Neuron (in vitro differentiated cells): ENCODE data around the gene CFAP74.

Source experiments
- H2AFZ ChIP-seq: one replicate; pipeline ENCODE4 v1.6.1; 2013; ENCODE audit warnings: low read depth, mild to moderate bottlenecking, inconsistent platforms, low read length, moderate library complexity
- H3K27me3 ChIP-seq: one replicate; pipeline ENCODE4 v1.6.1; 2013; ENCODE audit warnings: low read length; ENCODE audit not compliant: insufficient read depth
- H3K36me3 ChIP-seq: one replicate; pipeline ENCODE4 v1.6.1; 2013; ENCODE audit warnings: low read length; ENCODE audit not compliant: insufficient read depth
- H3K4me1 ChIP-seq: one replicate; pipeline ENCODE4 v1.6.1; 2013; ENCODE audit warnings: low read length; ENCODE audit not compliant: insufficient read depth
- H3K4me3 ChIP-seq: 2 replicates; pipeline ENCODE4 v1.5.1; 2013; ENCODE audit warnings: mild to moderate bottlenecking, low read length, moderate library complexity
- H3K9me3 ChIP-seq: one replicate; pipeline ENCODE4 v1.6.1; 2013; ENCODE audit warnings: low read length

CFAP74 gene

GRCh38 chr1:2046174-2046917 lies 42.8 kb upstream of the CFAP74 start:
- Histone ChIP-seq H3K36me3 (no peaks in the 10 kb centered on the region), H3K4me3 (no peak overlapping the region), H3K9me3 (no peaks in the 10 kb centered on the region), H2AFZ (no peak overlapping the region), H3K27me3 (peaks cover 82% of the 10 kb centered on the region), H3K4me1 (no peaks in the 10 kb centered on the region)

GRCh38 chr1:2045468-2046173 lies 42.0 kb upstream of the CFAP74 start:
- peaks cover 82% of the 10 kb centered on the region for H3K27me3 ChIP-seq
- H3K4me1 ChIP-seq = no peaks in the 10 kb centered on the region
- H2AFZ ChIP-seq = no peak overlapping the region
- no peaks in the 10 kb centered on the region for H3K9me3 ChIP-seq
- H3K4me3 ChIP-seq = no peak overlapping the region
- H3K36me3 ChIP-seq = no peaks in the 10 kb centered on the region

- no peak overlapping the region for H2AFZ ChIP-seq
- H3K9me3 ChIP-seq = no peaks in the 10 kb centered on the region
- H3K4me1 ChIP-seq = no peaks in the 10 kb centered on the region
- H3K4me3 ChIP-seq = no peak overlapping the region
- no peaks in the 10 kb centered on the region for H3K36me3 ChIP-seq
- H3K27me3 ChIP-seq = peaks cover 80% of the 10 kb centered on the region
These were observed 41.1 kb upstream of the CFAP74 start for GRCh38 chr1:2044510-2045319.

GRCh38 chr1:2043886-2044285 lies 40.3 kb upstream of the CFAP74 start:
- no peak overlapping the region for H2AFZ ChIP-seq
- peaks cover 79% of the 10 kb centered on the region for H3K27me3 ChIP-seq
- no peaks in the 10 kb centered on the region for H3K4me1 ChIP-seq
- no peaks in the 10 kb centered on the region for H3K36me3 ChIP-seq
- H3K9me3 ChIP-seq = no peaks in the 10 kb centered on the region
- no peak overlapping the region for H3K4me3 ChIP-seq

GRCh38 chr1:2042830-2043773 lies 39.5 kb upstream of the CFAP74 start:
- no peak overlapping the region for H3K4me3 ChIP-seq
- no peaks in the 10 kb centered on the region for H3K36me3 ChIP-seq
- H3K4me1 ChIP-seq = no peaks in the 10 kb centered on the region
- no peak overlapping the region for H2AFZ ChIP-seq
- H3K9me3 ChIP-seq = no peaks in the 10 kb centered on the region
- peaks cover 81% of the 10 kb centered on the region for H3K27me3 ChIP-seq

GRCh38 chr1:2041887-2042286 lies 38.3 kb upstream of the CFAP74 start:
- Histone ChIP-seq H2AFZ (no peak overlapping the region), H3K4me3 (no peak overlapping the region), H3K27me3 (peaks cover 80% of the 10 kb centered on the region)

GRCh38 chr1:2041305-2041704 lies 37.7 kb upstream of the CFAP74 start:
- H3K36me3 ChIP-seq = no peaks in the 10 kb centered on the region

More at GRCh38 chr1:2041887-2042286, 38.3 kb upstream of the CFAP74 start:
- Histone ChIP-seq H3K9me3 (no peaks in the 10 kb centered on the region), H3K4me1 (no peaks in the 10 kb centered on the region), H3K36me3 (no peaks in the 10 kb centered on the region)

GRCh38 chr1:2039251-2039650 lies 35.7 kb upstream of the CFAP74 start:
- Histone ChIP-seq H3K27me3 (peaks cover 63% of the 10 kb centered on the region), H3K4me3 (no peak overlapping the region), H2AFZ (no peak overlapping the region), H3K9me3 (no peaks in the 10 kb centered on the region), H3K36me3 (no peaks in the 10 kb centered on the region), H3K4me1 (no peaks in the 10 kb centered on the region)

More at GRCh38 chr1:2041305-2041704, 37.7 kb upstream of the CFAP74 start:
- Histone ChIP-seq H2AFZ (no peak overlapping the region), H3K27me3 (peaks cover 75% of the 10 kb centered on the region), H3K9me3 (no peaks in the 10 kb centered on the region), H3K4me1 (no peaks in the 10 kb centered on the region), H3K4me3 (no peak overlapping the region)

GRCh38 chr1:2038229-2038628 lies 34.6 kb upstream of the CFAP74 start:
- H2AFZ ChIP-seq = no peak overlapping the region
- H3K4me3 ChIP-seq = no peak overlapping the region
- peaks cover 58% of the 10 kb centered on the region for H3K27me3 ChIP-seq
- H3K36me3 ChIP-seq = no peaks in the 10 kb centered on the region
- no peaks in the 10 kb centered on the region for H3K9me3 ChIP-seq
- no peaks in the 10 kb centered on the region for H3K4me1 ChIP-seq

GRCh38 chr1:2037314-2037979 lies 33.9 kb upstream of the CFAP74 start:
- H3K36me3 ChIP-seq = no peaks in the 10 kb centered on the region
- H3K4me3 ChIP-seq = no peak overlapping the region
- H2AFZ ChIP-seq = no peak overlapping the region
- H3K9me3 ChIP-seq = no peaks in the 10 kb centered on the region
- H3K27me3 ChIP-seq = peaks cover 63% of the 10 kb centered on the region
- no peaks in the 10 kb centered on the region for H3K4me1 ChIP-seq

GRCh38 chr1:2036287-2036686 lies 32.7 kb upstream of the CFAP74 start:
- Histone ChIP-seq H3K4me1 (no peaks in the 10 kb centered on the region), H3K9me3 (no peaks in the 10 kb centered on the region), H3K4me3 (no peak overlapping the region), H2AFZ (no peak overlapping the region), H3K36me3 (no peaks in the 10 kb centered on the region), H3K27me3 (peaks cover 68% of the 10 kb centered on the region)

GRCh38 chr1:2033165-2033564 lies 29.6 kb upstream of the CFAP74 start:
- H3K36me3 ChIP-seq = no peaks in the 10 kb centered on the region
- H3K4me1 ChIP-seq = no peaks in the 10 kb centered on the region
- no peak overlapping the region for H2AFZ ChIP-seq
- peaks cover 63% of the 10 kb centered on the region for H3K27me3 ChIP-seq
- no peaks in the 10 kb centered on the region for H3K9me3 ChIP-seq
- no peak overlapping the region for H3K4me3 ChIP-seq
